H9 (cell line): ENCODE measurements around the gene MBD3L4. TPM values are rescaled to one million over a fixed set of nuclear protein-coding genes. Genes with fewer than 3 reads are reported as not detected.
"Not testable (repeated sequence)": the region's sequence is repeated elsewhere in the genome, so short reads cannot be mapped to it uniquely, and the experiment has no call there.

Source experiments
- DNase-seq: peaks from one replicate; pipeline ENCODE4 v3.0.0-alpha.2; 2017
- H2AFZ ChIP-seq: one replicate; pipeline ENCODE4 v1.6.1; 2013; ENCODE audit warnings: mild to moderate bottlenecking, low read length, control low read depth, moderate library complexity
- H2AK5ac ChIP-seq: 2 replicates; pipeline ENCODE4 v1.6.1; 2013; ENCODE audit warnings: low read length, control low read depth, mixed read lengths; ENCODE audit not compliant: insufficient read length
- H2BK120ac ChIP-seq: one replicate; pipeline ENCODE4 v1.6.1; 2013; ENCODE audit warnings: low read depth, mild to moderate bottlenecking, low read length, control low read depth, inconsistent platforms; ENCODE audit not compliant: poor library complexity, severe bottlenecking
- H2BK12ac ChIP-seq: 2 replicates; pipeline ENCODE4 v1.6.1; 2013; ENCODE audit warnings: low read length, control low read depth, mixed read lengths, low read depth; ENCODE audit not compliant: insufficient read length
- H2BK15ac ChIP-seq: 2 replicates; pipeline ENCODE4 v1.6.1; 2013; ENCODE audit warnings: low read depth, low read length, control low read depth
- H2BK20ac ChIP-seq: one replicate; pipeline ENCODE4 v1.6.1; 2013; ENCODE audit warnings: low read depth, mild to moderate bottlenecking, low read length, control low read depth, inconsistent platforms; ENCODE audit not compliant: poor library complexity, severe bottlenecking
- H2BK5ac ChIP-seq: 2 replicates; pipeline ENCODE4 v1.6.1; 2013; ENCODE audit warnings: low read length, control low read depth, mixed read lengths; ENCODE audit not compliant: insufficient read length
- H3K14ac ChIP-seq: 2 replicates; pipeline ENCODE4 v1.6.1; 2013; ENCODE audit warnings: low read length, control low read depth; ENCODE audit not compliant: insufficient read depth
- H3K18ac ChIP-seq: 2 replicates; pipeline ENCODE4 v1.6.1; 2013; ENCODE audit warnings: low read depth, mild to moderate bottlenecking, mixed read lengths, low read length, control low read depth; ENCODE audit not compliant: insufficient read length
- H3K23ac ChIP-seq: 2 replicates; pipeline ENCODE4 v1.6.1; 2013; ENCODE audit warnings: low read length, control low read depth, mixed read lengths, low read depth; ENCODE audit not compliant: insufficient read length
- H3K23me2 ChIP-seq: 2 replicates; pipeline ENCODE4 v1.6.1; 2013; ENCODE audit warnings: low read depth, mild to moderate bottlenecking, mixed read lengths, low read length, control low read depth; ENCODE audit not compliant: insufficient read length, poor library complexity, severe bottlenecking
- H3K27ac ChIP-seq: 2 replicates; pipeline ENCODE4 v1.5.1; 2013; ENCODE audit warnings: low read length, control low read depth, mixed read lengths, low read depth; ENCODE audit not compliant: insufficient read length
- H3K27me3 ChIP-seq: 2 replicates; pipeline ENCODE4 v1.6.1; 2013; ENCODE audit warnings: low read length, control low read depth, inconsistent platforms; ENCODE audit not compliant: insufficient read depth
- H3K4ac ChIP-seq: 2 replicates; pipeline ENCODE4 v1.6.1; 2013; ENCODE audit warnings: low read depth, mild to moderate bottlenecking, control low read depth, inconsistent platforms, low read length, moderate library complexity
- H3K4me1 ChIP-seq: 2 replicates; pipeline ENCODE4 v1.6.1; 2013; ENCODE audit warnings: low read length, control low read depth, inconsistent platforms; ENCODE audit not compliant: insufficient read depth
- H3K4me2 ChIP-seq: 2 replicates; pipeline ENCODE4 v1.6.1; 2013; ENCODE audit warnings: low read length, control low read depth, mixed read lengths; ENCODE audit not compliant: insufficient read length, insufficient read depth
- H3K56ac ChIP-seq: 2 replicates; pipeline ENCODE4 v1.6.1; 2013; ENCODE audit warnings: low read depth, mild to moderate bottlenecking, mixed read lengths, low read length, control low read depth; ENCODE audit not compliant: insufficient read length
- H3K79me1 ChIP-seq: 2 replicates; pipeline ENCODE4 v1.6.1; 2013; ENCODE audit warnings: low read depth, mild to moderate bottlenecking, moderate library complexity, low read length, control low read depth, inconsistent platforms; ENCODE audit not compliant: insufficient read depth, poor library complexity, severe bottlenecking
- H3K79me2 ChIP-seq: 2 replicates; pipeline ENCODE4 v1.6.1; 2013; ENCODE audit warnings: low read length, control low read depth, inconsistent platforms; ENCODE audit not compliant: insufficient read depth
- H3K9ac ChIP-seq: 2 replicates; pipeline ENCODE4 v1.6.1; 2013; ENCODE audit warnings: low read length, control low read depth, mixed read lengths; ENCODE audit not compliant: insufficient read length; ENCODE audit errors: extremely low read depth
- H3K9me3 ChIP-seq: one replicate; pipeline ENCODE4 v1.6.1; 2013; ENCODE audit warnings: low read depth, low read length, inconsistent platforms; ENCODE audit not compliant: control insufficient read depth
- H3T11ph ChIP-seq: one replicate; pipeline ENCODE4 v1.6.1; 2013; ENCODE audit warnings: mild to moderate bottlenecking, low read length, control low read depth, inconsistent platforms
- H4K20me1 ChIP-seq: one replicate; pipeline ENCODE4 v1.6.1; 2013; ENCODE audit not compliant: control insufficient read depth, insufficient read length, insufficient read depth
- H4K5ac ChIP-seq: 2 replicates; pipeline ENCODE4 v1.6.1; 2013; ENCODE audit warnings: low read depth, mild to moderate bottlenecking, mixed read lengths, low read length, control low read depth; ENCODE audit not compliant: insufficient read length
- H4K8ac ChIP-seq: replicated peaks from 2 replicates; pipeline ENCODE4 v1.6.1; 2013; ENCODE audit warnings: low read length, control low read depth, mixed read lengths, low read depth; ENCODE audit not compliant: insufficient read length
- H4K91ac ChIP-seq: 2 replicates; pipeline ENCODE4 v1.6.1; 2013; ENCODE audit warnings: low read depth, mild to moderate bottlenecking, moderate library complexity, mixed read lengths, low read length, control low read depth; ENCODE audit not compliant: insufficient read length
- H3K27ac Mint-ChIP-seq, 3 experiments: 2 replicates in 2 of 3; 3 replicates in 1 of 3; pipeline ENCODE4 v1.8.0; 2020 to 2021; ENCODE audit warnings: mixed read lengths in 3 of 3, mild to moderate bottlenecking in 1 of 3, moderate library complexity in 1 of 3
- H3K27me3 Mint-ChIP-seq: 2 replicates; pipeline ENCODE4 v1.8.0; 2021; ENCODE audit warnings: low read depth, mild to moderate bottlenecking, moderate library complexity, mixed read lengths
- H3K36me3 Mint-ChIP-seq, 3 experiments: 2 replicates in 2 of 3; 3 replicates in 1 of 3; pipeline ENCODE4 v1.8.0; 2020 to 2021; ENCODE audit warnings: low read depth in 3 of 3, mixed read lengths in 3 of 3; ENCODE audit not compliant: insufficient read depth in 1 of 3
- H3K4me1 Mint-ChIP-seq, 2 experiments: 2 replicates each; pipeline ENCODE4 v1.8.0; 2020; ENCODE audit warnings: mixed read lengths in 2 of 2
- H3K4me3 Mint-ChIP-seq, 2 experiments: 2 replicates in 1 of 2; 3 replicates in 1 of 2; pipeline ENCODE4 v1.8.0; 2020 to 2021; ENCODE audit warnings: mild to moderate bottlenecking in 2 of 2, mixed read lengths in 2 of 2, moderate library complexity in 1 of 2
- H3K9me3 Mint-ChIP-seq, 2 experiments: 2 replicates in 1 of 2; 3 replicates in 1 of 2; pipeline ENCODE4 v1.8.0; 2020; ENCODE audit warnings: mild to moderate bottlenecking in 2 of 2, mixed read lengths in 2 of 2, moderate library complexity in 1 of 2
- WGBS: extraction: QIAGEN DNeasy Blood & Tissue Kit; methylation state at CpG from one replicate; pipeline ENCODE4 v1.1.7; 2013; ENCODE audit warnings: missing lambda C conversion rate, low lambda C conversion rate, mixed read lengths; ENCODE audit not compliant: insufficient read length; ENCODE audit errors: extremely low coverage; 5-methylcytosine and 5-hydroxymethylcytosine counted together
- total RNA-seq: library from RNA; stranded (reverse); gene quantifications from 2 replicates; pipeline ENCODE4 v1.2.1, GENCODE V29; 2021

Gene MBD3L4
- total RNA-seq, 1 experiment from 2014 or later = not detected

DNA sequence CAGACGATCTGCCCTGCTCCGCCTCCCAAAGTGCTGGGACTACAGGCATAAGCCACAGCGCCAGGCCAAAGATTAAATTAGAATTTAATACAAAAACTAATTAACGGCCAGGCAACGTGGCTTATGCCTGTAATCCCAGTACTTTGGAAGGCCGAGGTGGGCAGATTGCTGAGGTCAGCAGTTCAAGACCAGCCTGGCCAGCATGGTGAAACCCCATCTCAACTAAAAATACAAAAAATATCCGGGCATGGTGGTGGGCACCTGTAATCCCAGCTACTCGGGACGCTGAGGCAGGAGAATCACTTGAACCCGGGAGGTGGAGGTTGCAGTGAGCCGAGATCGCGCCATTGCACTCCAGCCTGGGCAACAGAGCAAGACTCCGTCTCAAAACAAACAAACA lies 15.7 kb upstream of the MBD3L4 start:
- not testable (repeated sequence) for H2AFZ ChIP-seq, H4K8ac ChIP-seq, H3K79me1 ChIP-seq, H2BK120ac ChIP-seq, H3K27ac Mint-ChIP-seq, H3K27me3 ChIP-seq, H4K91ac ChIP-seq, H3K18ac ChIP-seq, H3K4ac ChIP-seq, H3K23ac ChIP-seq, H2BK15ac ChIP-seq, H3K79me2 ChIP-seq, H3K56ac ChIP-seq, H3K9me3 ChIP-seq, H3K4me2 ChIP-seq, H3K14ac ChIP-seq, H2AK5ac ChIP-seq, H2BK12ac ChIP-seq, H3K4me1 ChIP-seq, H3K27me3 Mint-ChIP-seq, H3T11ph ChIP-seq, H3K9ac ChIP-seq, DNase-seq, H3K4me1 Mint-ChIP-seq, H3K27ac ChIP-seq, H4K5ac ChIP-seq, H3K36me3 Mint-ChIP-seq, H3K4me3 Mint-ChIP-seq, H2BK20ac ChIP-seq, H2BK5ac ChIP-seq, H3K9me3 Mint-ChIP-seq, H3K23me2 ChIP-seq, H4K20me1 ChIP-seq
- WGBS = no CpG with 5 or more reads among the region's 14 CpGs

DNA sequence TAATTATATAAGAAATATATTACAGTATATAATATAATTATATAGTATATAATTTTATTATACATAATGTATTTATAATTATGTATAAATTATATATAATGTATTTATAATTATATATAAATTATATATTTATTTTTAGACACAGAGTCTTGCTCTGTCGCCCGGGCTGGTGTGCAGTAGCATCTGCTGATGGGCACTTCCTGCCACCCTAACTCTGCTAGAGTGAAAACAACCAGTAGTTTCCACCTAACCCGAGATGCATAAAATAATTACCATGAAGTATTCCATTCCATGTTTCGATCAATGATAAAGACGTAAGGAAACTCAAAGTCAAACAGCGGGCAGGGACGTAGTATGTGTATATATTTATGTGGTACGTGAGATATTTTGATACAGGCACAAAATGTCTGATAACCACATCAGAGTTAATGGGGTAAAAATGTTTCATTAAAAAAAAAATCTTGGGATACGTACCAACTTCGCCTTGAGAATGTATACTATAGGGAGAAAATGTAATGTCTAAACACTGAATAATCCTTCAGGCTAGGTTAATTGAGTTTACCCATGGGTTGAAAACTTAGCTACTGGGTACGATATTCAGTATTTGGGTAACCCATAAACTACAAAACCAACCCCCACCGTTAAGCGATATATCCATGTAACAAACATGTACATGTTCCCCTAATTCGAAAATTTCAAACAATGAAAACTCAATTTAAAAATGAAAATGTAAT lies 14.8 kb upstream of the MBD3L4 start:
- not testable (repeated sequence) for H3K14ac ChIP-seq, H2BK15ac ChIP-seq, H3K4me1 ChIP-seq, H4K8ac ChIP-seq, H3K27ac ChIP-seq, H2BK12ac ChIP-seq, H3K23me2 ChIP-seq, H4K5ac ChIP-seq, H4K91ac ChIP-seq, H3K79me2 ChIP-seq, H2AK5ac ChIP-seq, H3K23ac ChIP-seq, H4K20me1 ChIP-seq, H3K27ac Mint-ChIP-seq, H3K27me3 Mint-ChIP-seq, H3K4ac ChIP-seq, H3K27me3 ChIP-seq, H3K9me3 Mint-ChIP-seq, H3K4me3 Mint-ChIP-seq, H3K4me2 ChIP-seq, DNase-seq, H2BK120ac ChIP-seq, H3K36me3 Mint-ChIP-seq, H2BK20ac ChIP-seq, H3K79me1 ChIP-seq, H2AFZ ChIP-seq, H3K56ac ChIP-seq, H3K9ac ChIP-seq, H3T11ph ChIP-seq, H2BK5ac ChIP-seq, H3K9me3 ChIP-seq, H3K4me1 Mint-ChIP-seq, H3K18ac ChIP-seq
- no CpG with 5 or more reads among the region's 14 CpGs for WGBS
